H9 (cell line): ENCODE data around the gene HIKESHI. TPM values are rescaled to one million over a fixed set of nuclear protein-coding genes. Genes with fewer than 3 reads are reported as not detected.
A peak's percentile ranks its signal among the peaks of the same experiment; 100 is the strongest.
"Not testable (repeated sequence)": the region's sequence is repeated elsewhere in the genome, so short reads cannot be mapped to it uniquely, and the experiment has no call there.

ENCODE experiments used
- DNase-seq: peaks from one replicate; pipeline ENCODE4 v3.0.0-alpha.2; 2017
- H2AFZ ChIP-seq: one replicate; pipeline ENCODE4 v1.6.1; 2013; ENCODE audit warnings: mild to moderate bottlenecking, low read length, control low read depth, moderate library complexity
- H2AK5ac ChIP-seq: 2 replicates; pipeline ENCODE4 v1.6.1; 2013; ENCODE audit warnings: low read length, control low read depth, mixed read lengths; ENCODE audit not compliant: insufficient read length
- H2BK120ac ChIP-seq: one replicate; pipeline ENCODE4 v1.6.1; 2013; ENCODE audit warnings: low read depth, mild to moderate bottlenecking, low read length, control low read depth, inconsistent platforms; ENCODE audit not compliant: poor library complexity, severe bottlenecking
- H2BK12ac ChIP-seq: 2 replicates; pipeline ENCODE4 v1.6.1; 2013; ENCODE audit warnings: low read length, control low read depth, mixed read lengths, low read depth; ENCODE audit not compliant: insufficient read length
- H2BK15ac ChIP-seq: 2 replicates; pipeline ENCODE4 v1.6.1; 2013; ENCODE audit warnings: low read depth, low read length, control low read depth
- H2BK20ac ChIP-seq: one replicate; pipeline ENCODE4 v1.6.1; 2013; ENCODE audit warnings: low read depth, mild to moderate bottlenecking, low read length, control low read depth, inconsistent platforms; ENCODE audit not compliant: poor library complexity, severe bottlenecking
- H2BK5ac ChIP-seq: 2 replicates; pipeline ENCODE4 v1.6.1; 2013; ENCODE audit warnings: low read length, control low read depth, mixed read lengths; ENCODE audit not compliant: insufficient read length
- H3K14ac ChIP-seq: 2 replicates; pipeline ENCODE4 v1.6.1; 2013; ENCODE audit warnings: low read length, control low read depth; ENCODE audit not compliant: insufficient read depth
- H3K18ac ChIP-seq: 2 replicates; pipeline ENCODE4 v1.6.1; 2013; ENCODE audit warnings: low read depth, mild to moderate bottlenecking, mixed read lengths, low read length, control low read depth; ENCODE audit not compliant: insufficient read length
- H3K23ac ChIP-seq: 2 replicates; pipeline ENCODE4 v1.6.1; 2013; ENCODE audit warnings: low read length, control low read depth, mixed read lengths, low read depth; ENCODE audit not compliant: insufficient read length
- H3K23me2 ChIP-seq: 2 replicates; pipeline ENCODE4 v1.6.1; 2013; ENCODE audit warnings: low read depth, mild to moderate bottlenecking, mixed read lengths, low read length, control low read depth; ENCODE audit not compliant: insufficient read length, poor library complexity, severe bottlenecking
- H3K27ac ChIP-seq: 2 replicates; pipeline ENCODE4 v1.5.1; 2013; ENCODE audit warnings: low read length, control low read depth, mixed read lengths, low read depth; ENCODE audit not compliant: insufficient read length
- H3K27me3 ChIP-seq: 2 replicates; pipeline ENCODE4 v1.6.1; 2013; ENCODE audit warnings: low read length, control low read depth, inconsistent platforms; ENCODE audit not compliant: insufficient read depth
- H3K4ac ChIP-seq: 2 replicates; pipeline ENCODE4 v1.6.1; 2013; ENCODE audit warnings: low read depth, mild to moderate bottlenecking, control low read depth, inconsistent platforms, low read length, moderate library complexity
- H3K4me1 ChIP-seq: 2 replicates; pipeline ENCODE4 v1.6.1; 2013; ENCODE audit warnings: low read length, control low read depth, inconsistent platforms; ENCODE audit not compliant: insufficient read depth
- H3K4me2 ChIP-seq: 2 replicates; pipeline ENCODE4 v1.6.1; 2013; ENCODE audit warnings: low read length, control low read depth, mixed read lengths; ENCODE audit not compliant: insufficient read length, insufficient read depth
- H3K56ac ChIP-seq: 2 replicates; pipeline ENCODE4 v1.6.1; 2013; ENCODE audit warnings: low read depth, mild to moderate bottlenecking, mixed read lengths, low read length, control low read depth; ENCODE audit not compliant: insufficient read length
- H3K79me1 ChIP-seq: 2 replicates; pipeline ENCODE4 v1.6.1; 2013; ENCODE audit warnings: low read depth, mild to moderate bottlenecking, moderate library complexity, low read length, control low read depth, inconsistent platforms; ENCODE audit not compliant: insufficient read depth, poor library complexity, severe bottlenecking
- H3K79me2 ChIP-seq: 2 replicates; pipeline ENCODE4 v1.6.1; 2013; ENCODE audit warnings: low read length, control low read depth, inconsistent platforms; ENCODE audit not compliant: insufficient read depth
- H3K9ac ChIP-seq: 2 replicates; pipeline ENCODE4 v1.6.1; 2013; ENCODE audit warnings: low read length, control low read depth, mixed read lengths; ENCODE audit not compliant: insufficient read length; ENCODE audit errors: extremely low read depth
- H3K9me3 ChIP-seq: one replicate; pipeline ENCODE4 v1.6.1; 2013; ENCODE audit warnings: low read depth, low read length, inconsistent platforms; ENCODE audit not compliant: control insufficient read depth
- H3T11ph ChIP-seq: one replicate; pipeline ENCODE4 v1.6.1; 2013; ENCODE audit warnings: mild to moderate bottlenecking, low read length, control low read depth, inconsistent platforms
- H4K20me1 ChIP-seq: one replicate; pipeline ENCODE4 v1.6.1; 2013; ENCODE audit not compliant: control insufficient read depth, insufficient read length, insufficient read depth
- H4K5ac ChIP-seq: 2 replicates; pipeline ENCODE4 v1.6.1; 2013; ENCODE audit warnings: low read depth, mild to moderate bottlenecking, mixed read lengths, low read length, control low read depth; ENCODE audit not compliant: insufficient read length
- H4K8ac ChIP-seq: replicated peaks from 2 replicates; pipeline ENCODE4 v1.6.1; 2013; ENCODE audit warnings: low read length, control low read depth, mixed read lengths, low read depth; ENCODE audit not compliant: insufficient read length
- H4K91ac ChIP-seq: 2 replicates; pipeline ENCODE4 v1.6.1; 2013; ENCODE audit warnings: low read depth, mild to moderate bottlenecking, moderate library complexity, mixed read lengths, low read length, control low read depth; ENCODE audit not compliant: insufficient read length
- H3K27ac Mint-ChIP-seq, 3 experiments: 2 replicates in 2 of 3; 3 replicates in 1 of 3; pipeline ENCODE4 v1.8.0; 2020 to 2021; ENCODE audit warnings: mixed read lengths in 3 of 3, mild to moderate bottlenecking in 1 of 3, moderate library complexity in 1 of 3
- H3K27me3 Mint-ChIP-seq: 2 replicates; pipeline ENCODE4 v1.8.0; 2021; ENCODE audit warnings: low read depth, mild to moderate bottlenecking, moderate library complexity, mixed read lengths
- H3K36me3 Mint-ChIP-seq, 3 experiments: 2 replicates in 2 of 3; 3 replicates in 1 of 3; pipeline ENCODE4 v1.8.0; 2020 to 2021; ENCODE audit warnings: low read depth in 3 of 3, mixed read lengths in 3 of 3; ENCODE audit not compliant: insufficient read depth in 1 of 3
- H3K4me1 Mint-ChIP-seq, 2 experiments: 2 replicates each; pipeline ENCODE4 v1.8.0; 2020; ENCODE audit warnings: mixed read lengths in 2 of 2
- H3K4me3 Mint-ChIP-seq, 2 experiments: 2 replicates in 1 of 2; 3 replicates in 1 of 2; pipeline ENCODE4 v1.8.0; 2020 to 2021; ENCODE audit warnings: mild to moderate bottlenecking in 2 of 2, mixed read lengths in 2 of 2, moderate library complexity in 1 of 2
- H3K9me3 Mint-ChIP-seq, 2 experiments: 2 replicates in 1 of 2; 3 replicates in 1 of 2; pipeline ENCODE4 v1.8.0; 2020; ENCODE audit warnings: mild to moderate bottlenecking in 2 of 2, mixed read lengths in 2 of 2, moderate library complexity in 1 of 2
- CTCF ChIP-seq: fragments of 200-600 bp; sonication (generic); conservative IDR thresholded peaks from 3 replicates; pipeline ENCODE4 v1.8.0; 2021; ENCODE audit warnings: antibody characterized with exemption, mild to moderate bottlenecking
- WGBS: extraction: QIAGEN DNeasy Blood & Tissue Kit; methylation state at CpG from one replicate; pipeline ENCODE4 v1.1.7; 2013; ENCODE audit warnings: missing lambda C conversion rate, low lambda C conversion rate, mixed read lengths; ENCODE audit not compliant: insufficient read length; ENCODE audit errors: extremely low coverage; 5-methylcytosine and 5-hydroxymethylcytosine counted together
- total RNA-seq: library from RNA; stranded (reverse); gene quantifications from 2 replicates; pipeline ENCODE4 v1.2.1, GENCODE V29; 2021

HIKESHI gene
- total RNA-seq, 1 experiment from 2014 or later = 54.1 TPM

- H3K4me2 ChIP-seq = no peak overlapping the region
- H2BK20ac ChIP-seq = no peak overlapping the region
- no peak for DNase-seq
- H2BK12ac ChIP-seq = no peak overlapping the region
- H4K91ac ChIP-seq = no peak overlapping the region
- no peaks in the 10 kb centered on the region for H3K27me3 ChIP-seq
- H3K4ac ChIP-seq = no peak overlapping the region
- no peak overlapping the region for H4K5ac ChIP-seq
- no peak for TF ChIP-seq CTCF
- H3K79me1 ChIP-seq = no peaks in the 10 kb centered on the region
- peaks cover 4 to 7% of the 10 kb centered on the region in 2 experiments; a peak in 2 of 4 replicates for H3K4me1 Mint-ChIP-seq
- H3K4me1 ChIP-seq = no peaks in the 10 kb centered on the region
- no peak overlapping the region for H2AK5ac ChIP-seq
- no peak overlapping the region for H2BK5ac ChIP-seq
- no peak overlapping the region for H3K18ac ChIP-seq
- H3K27ac Mint-ChIP-seq = peak overlapping the region in 2 of 3 experiments; percentile 55 to 91; a peak in 2 of 7 replicates
- H2AFZ ChIP-seq = no peak overlapping the region
- H3K79me2 ChIP-seq = no peaks in the 10 kb centered on the region
- no CpG with 5 or more reads among the region's 7 CpGs for WGBS
- H2BK120ac ChIP-seq = no peak overlapping the region
- no peak overlapping the region for H3K9ac ChIP-seq
- H3K14ac ChIP-seq = no peak overlapping the region
- no peaks in the 10 kb centered on the region; the same call in 1 of the 2 replicates for H3K27me3 Mint-ChIP-seq
- H3K36me3 Mint-ChIP-seq = peaks cover 0 to 3% (median 0%) of the 10 kb centered on the region in 3 experiments; a peak in 2 of 7 replicates
- no peaks in the 10 kb centered on the region for H4K20me1 ChIP-seq
- H2BK15ac ChIP-seq = no peak overlapping the region
- no peak overlapping the region for H3K4me3 Mint-ChIP-seq
- no peak overlapping the region for H4K8ac ChIP-seq
- H3K27ac ChIP-seq = no peak overlapping the region
- H3K23ac ChIP-seq = no peak overlapping the region
- H3K56ac ChIP-seq = no peak overlapping the region
- H3T11ph ChIP-seq = no peak overlapping the region
- H3K9me3 Mint-ChIP-seq = no peaks in the 10 kb centered on the region
- no peaks in the 10 kb centered on the region for H3K9me3 ChIP-seq
- H3K23me2 ChIP-seq = no peaks in the 10 kb centered on the region
Measured at GRCh38 chr11:86288776-86289507, 13.1 kb upstream of the HIKESHI start.

GRCh38 chr11:86289508-86290280 is 12.3 kb upstream of the HIKESHI start:
- H3K27me3 Mint-ChIP-seq, H2AK5ac ChIP-seq, H3K23ac ChIP-seq, H4K20me1 ChIP-seq, H4K91ac ChIP-seq, H3K27me3 ChIP-seq, H2BK12ac ChIP-seq, H3K4me3 Mint-ChIP-seq, H2BK5ac ChIP-seq, H2BK15ac ChIP-seq, H3T11ph ChIP-seq, DNase-seq, H3K56ac ChIP-seq, H3K27ac Mint-ChIP-seq, H3K18ac ChIP-seq, H3K79me1 ChIP-seq, H4K8ac ChIP-seq, H4K5ac ChIP-seq, H3K9ac ChIP-seq, H3K79me2 ChIP-seq, H3K27ac ChIP-seq, H3K23me2 ChIP-seq, H3K36me3 Mint-ChIP-seq, H2BK20ac ChIP-seq, H3K14ac ChIP-seq, H3K4me2 ChIP-seq, H3K4me1 Mint-ChIP-seq, H2AFZ ChIP-seq, H3K9me3 ChIP-seq, H3K9me3 Mint-ChIP-seq, H3K4me1 ChIP-seq, H2BK120ac ChIP-seq, H3K4ac ChIP-seq: not testable (repeated sequence)
- no CpG with 5 or more reads among the region's 9 CpGs for WGBS
